B cell (primary cell): ENCODE measurements around the gene CPM.
"Not testable (repeated sequence)": the region's sequence is repeated elsewhere in the genome, so short reads cannot be mapped to it uniquely, and the experiment has no call there.

ENCODE experiments used
- CTCF ChIP-seq: fragments of 200-600 bp; IDR thresholded peaks from one replicate; pipeline ENCODE4 v1.8.0; 2022; ENCODE audit warnings: antibody characterized with exemption, mild to moderate bottlenecking
- EZH2 ChIP-seq: IDR thresholded peaks from 2 replicates; pipeline ENCODE4 v1.6.1; 2012; ENCODE audit warnings: borderline replicate concordance, low read depth, mild to moderate bottlenecking, moderate library complexity, low read length; ENCODE audit not compliant: insufficient read depth, poor library complexity, severe bottlenecking

DNA sequence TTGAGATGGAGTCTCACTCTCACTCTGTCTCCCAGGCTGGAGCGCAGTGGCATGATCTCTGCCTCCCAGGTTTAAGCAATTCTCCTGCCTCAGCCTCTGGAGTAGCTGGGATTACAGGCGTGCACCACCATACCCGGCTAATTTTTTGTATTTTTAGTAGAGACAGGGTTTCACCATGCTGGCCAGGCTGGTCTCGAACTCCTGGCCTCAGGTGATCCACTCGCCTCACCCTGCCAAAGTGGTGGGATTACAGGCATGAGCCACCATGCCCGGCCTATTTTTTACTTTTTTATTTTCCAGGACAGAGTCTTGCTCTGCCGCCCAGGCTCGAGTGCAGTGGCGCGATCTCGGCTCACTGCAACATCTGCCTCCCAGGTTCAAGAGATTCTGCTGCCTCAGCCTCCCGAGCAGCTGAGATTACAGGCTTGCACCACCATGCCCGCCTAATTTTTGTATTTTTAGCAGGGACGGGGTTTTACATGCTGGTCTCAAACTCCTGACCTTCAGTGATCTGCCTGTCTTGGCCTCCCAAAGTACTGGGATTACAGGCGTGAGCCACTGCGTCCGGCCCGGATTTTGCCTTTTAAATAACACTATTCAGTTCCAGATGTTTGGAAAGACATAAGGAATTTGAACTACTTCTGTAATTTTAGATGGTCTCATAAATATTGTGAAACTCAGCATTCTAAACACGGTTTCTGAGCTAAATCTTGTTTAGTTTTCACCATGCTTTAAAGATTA lies 129.9 kb downstream of the CPM start:
- TF ChIP-seq CTCF, EZH2: not testable (repeated sequence)
